ENCODE measurements around the gene THTPA. TPM values are rescaled to one million over a fixed set of nuclear protein-coding genes. Genes with fewer than 3 reads are reported as not detected.
"Not testable (repeated sequence)": the region's sequence is repeated elsewhere in the genome, so short reads cannot be mapped to it uniquely, and the experiment has no call there.

Gene THTPA
- total RNA-seq, 2 donors from 2014 or later, result 7.3 to 8.7 TPM

GRCh38 chr14:23589606-23590005 is 33.5 kb downstream of the THTPA start:
- Mint-ChIP-seq H3K27ac (no peak overlapping the region), H3K9me3 (no peaks in the 10 kb centered on the region), H3K36me3 (ENCODE audit: low read depth) (no peaks in the 10 kb centered on the region), H3K27me3 (peaks cover 6% of the 10 kb centered on the region), H3K4me3 (no peak overlapping the region), H3K4me1 (no peaks in the 10 kb centered on the region)
- no peak for ATAC-seq (replicated peaks)

GRCh38 chr14:23590198-23590597 is 34.1 kb downstream of the THTPA start:
- Mint-ChIP-seq H3K27me3 (peaks cover 6% of the 10 kb centered on the region), H3K27ac (no peak overlapping the region), H3K4me1 (no peaks in the 10 kb centered on the region), H3K9me3 (no peaks in the 10 kb centered on the region), H3K36me3 (ENCODE audit: low read depth) (no peaks in the 10 kb centered on the region), H3K4me3 (no peak overlapping the region)
- no peak for ATAC-seq (replicated peaks)

- not testable (repeated sequence) for H3K36me3 Mint-ChIP-seq (ENCODE audit: low read depth); H3K27ac Mint-ChIP-seq; H3K9me3 Mint-ChIP-seq; H3K27me3 Mint-ChIP-seq; H3K4me1 Mint-ChIP-seq; H3K4me3 Mint-ChIP-seq; ATAC-seq (replicated peaks)
Measured at GRCh38 chr14:23594191-23594590, 38.1 kb downstream of the THTPA start.

GRCh38 chr14:23600322-23600707 is 44.2 kb downstream of the THTPA start:
- H3K4me1 Mint-ChIP-seq, result no peaks in the 10 kb centered on the region
- H3K27me3 Mint-ChIP-seq, result no peaks in the 10 kb centered on the region
- ATAC-seq (replicated peaks), result no peak
- H3K9me3 Mint-ChIP-seq, result no peaks in the 10 kb centered on the region
- no peaks in the 10 kb centered on the region for H3K36me3 Mint-ChIP-seq (ENCODE audit: low read depth)
- no peak overlapping the region for H3K4me3 Mint-ChIP-seq
- H3K27ac Mint-ChIP-seq, result no peak overlapping the region

GRCh38 chr14:23600806-23601205 is 44.7 kb downstream of the THTPA start:
- Mint-ChIP-seq H3K27ac (no peak overlapping the region), H3K9me3 (no peaks in the 10 kb centered on the region), H3K27me3 (no peaks in the 10 kb centered on the region), H3K4me3 (no peak overlapping the region), H3K4me1 (peaks cover 4% of the 10 kb centered on the region), H3K36me3 (ENCODE audit: low read depth) (no peaks in the 10 kb centered on the region)
- ATAC-seq (replicated peaks), result no peak

GRCh38 chr14:23601424-23601823 is 45.4 kb downstream of the THTPA start:
- H3K27ac Mint-ChIP-seq, result no peak overlapping the region
- peaks cover 9% of the 10 kb centered on the region for H3K4me1 Mint-ChIP-seq
- H3K9me3 Mint-ChIP-seq, result no peaks in the 10 kb centered on the region
- ATAC-seq (replicated peaks), result no peak
- H3K36me3 Mint-ChIP-seq (ENCODE audit: low read depth), result no peaks in the 10 kb centered on the region
- no peak overlapping the region for H3K4me3 Mint-ChIP-seq
- no peaks in the 10 kb centered on the region for H3K27me3 Mint-ChIP-seq

- H3K9me3 Mint-ChIP-seq, result no peaks in the 10 kb centered on the region
- no peak for ATAC-seq (replicated peaks)
- H3K36me3 Mint-ChIP-seq (ENCODE audit: low read depth), result no peaks in the 10 kb centered on the region
- H3K27ac Mint-ChIP-seq, result peak overlapping the region; percentile 47
- H3K4me3 Mint-ChIP-seq, result no peak overlapping the region
- peaks cover 13% of the 10 kb centered on the region for H3K4me1 Mint-ChIP-seq
- H3K27me3 Mint-ChIP-seq, result no peaks in the 10 kb centered on the region
Measured at GRCh38 chr14:23601845-23602180, 45.7 kb downstream of the THTPA start.

GRCh38 chr14:23602181-23603095 is 46.4 kb downstream of the THTPA start:
- Mint-ChIP-seq H3K36me3 (ENCODE audit: low read depth) (no peaks in the 10 kb centered on the region), H3K4me1 (peaks cover 13% of the 10 kb centered on the region), H3K4me3 (no peak overlapping the region), H3K9me3 (no peaks in the 10 kb centered on the region), H3K27ac (peak overlapping the region; percentile 47), H3K27me3 (no peaks in the 10 kb centered on the region)
- no peak for ATAC-seq (replicated peaks)

GRCh38 chr14:23603103-23603502 is 47.0 kb downstream of the THTPA start:
- H3K36me3 Mint-ChIP-seq (ENCODE audit: low read depth), result no peaks in the 10 kb centered on the region
- H3K27me3 Mint-ChIP-seq, result no peaks in the 10 kb centered on the region
- H3K4me1 Mint-ChIP-seq, result peaks cover 13% of the 10 kb centered on the region
- ATAC-seq (replicated peaks), result no peak
- no peak overlapping the region for H3K4me3 Mint-ChIP-seq
- no peaks in the 10 kb centered on the region for H3K9me3 Mint-ChIP-seq
- H3K27ac Mint-ChIP-seq, result peak overlapping the region; percentile 47

GRCh38 chr14:23604148-23604547 is 48.1 kb downstream of the THTPA start:
- no peak for ATAC-seq (replicated peaks)
- Mint-ChIP-seq H3K27ac (no peak overlapping the region), H3K27me3 (no peaks in the 10 kb centered on the region), H3K36me3 (ENCODE audit: low read depth) (no peaks in the 10 kb centered on the region), H3K9me3 (peaks cover 4% of the 10 kb centered on the region), H3K4me1 (peaks cover 18% of the 10 kb centered on the region), H3K4me3 (no peak overlapping the region)

- H3K4me3 Mint-ChIP-seq, result no peak overlapping the region
- peaks cover 6% of the 10 kb centered on the region for H3K9me3 Mint-ChIP-seq
- no peaks in the 10 kb centered on the region for H3K36me3 Mint-ChIP-seq (ENCODE audit: low read depth)
- peak overlapping the region; percentile 93 for H3K27ac Mint-ChIP-seq
- ATAC-seq (replicated peaks), result no peak
- H3K4me1 Mint-ChIP-seq, result peaks cover 21% of the 10 kb centered on the region
- H3K27me3 Mint-ChIP-seq, result no peaks in the 10 kb centered on the region
Measured at GRCh38 chr14:23604675-23605170, 48.7 kb downstream of the THTPA start.

- Mint-ChIP-seq H3K4me3 (peak overlapping the region; percentile 65), H3K27ac (peak overlapping the region; percentile 93), H3K9me3 (peaks cover 6% of the 10 kb centered on the region), H3K36me3 (ENCODE audit: low read depth) (no peaks in the 10 kb centered on the region), H3K27me3 (no peaks in the 10 kb centered on the region), H3K4me1 (peaks cover 26% of the 10 kb centered on the region)
- ATAC-seq (replicated peaks), result peak; percentile 93
Measured at GRCh38 chr14:23605931-23606585, 50.0 kb downstream of the THTPA start.

GRCh38 chr14:23608454-23608853 is 52.4 kb downstream of the THTPA start:
- Mint-ChIP-seq H3K27me3 (no peaks in the 10 kb centered on the region), H3K9me3 (peaks cover 6% of the 10 kb centered on the region), H3K27ac (peak overlapping the region; percentile 66), H3K4me1 (peaks cover 30% of the 10 kb centered on the region), H3K4me3 (peak overlapping the region; percentile 54), H3K36me3 (ENCODE audit: low read depth) (no peaks in the 10 kb centered on the region)
- no peak for ATAC-seq (replicated peaks)

- Mint-ChIP-seq H3K4me1 (peaks cover 30% of the 10 kb centered on the region), H3K4me3 (peak overlapping the region; percentile 54)
Measured at GRCh38 chr14:23609001-23609400, 52.9 kb downstream of the THTPA start.

More at GRCh38 chr14:23609001-23609400, 52.9 kb downstream of the THTPA start:
- Mint-ChIP-seq H3K27ac (peak overlapping the region; percentile 66), H3K9me3 (peaks cover 6% of the 10 kb centered on the region), H3K36me3 (ENCODE audit: low read depth) (no peaks in the 10 kb centered on the region), H3K27me3 (no peaks in the 10 kb centered on the region)
- ATAC-seq (replicated peaks), result peak; percentile 37
